GM12891 (cell line): ENCODE data around the gene SIRPA.

ENCODE experiments used
- POLR2A ChIP-seq: IDR thresholded peaks from 2 replicates; pipeline ENCODE4 v1.6.1; 2011; ENCODE audit warnings: low read depth, low read length, control low read depth
- POLR2AphosphoS5 ChIP-seq: IDR thresholded peaks from 2 replicates; pipeline ENCODE4 v1.6.1; 2011; ENCODE audit warnings: low read depth, low read length, control low read depth

- TF ChIP-seq POLR2A (no peak), POLR2AphosphoS5 (no peak)
These were observed 22.6 kb downstream of the SIRPA start for GRCh38 chr20:1917786-1918185.
